AG08396 (cell line): ENCODE measurements around the gene POU3F3.

ENCODE experiments used
- DNase-seq: peaks from one replicate; pipeline ENCODE4 v3.0.0; 2012; ENCODE audit warnings: low spot score, mixed read lengths

Gene POU3F3

GRCh38 chr2:104875262-104875661 is 21.3 kb downstream of the POU3F3 start:
- DNase-seq: no peak

DNA sequence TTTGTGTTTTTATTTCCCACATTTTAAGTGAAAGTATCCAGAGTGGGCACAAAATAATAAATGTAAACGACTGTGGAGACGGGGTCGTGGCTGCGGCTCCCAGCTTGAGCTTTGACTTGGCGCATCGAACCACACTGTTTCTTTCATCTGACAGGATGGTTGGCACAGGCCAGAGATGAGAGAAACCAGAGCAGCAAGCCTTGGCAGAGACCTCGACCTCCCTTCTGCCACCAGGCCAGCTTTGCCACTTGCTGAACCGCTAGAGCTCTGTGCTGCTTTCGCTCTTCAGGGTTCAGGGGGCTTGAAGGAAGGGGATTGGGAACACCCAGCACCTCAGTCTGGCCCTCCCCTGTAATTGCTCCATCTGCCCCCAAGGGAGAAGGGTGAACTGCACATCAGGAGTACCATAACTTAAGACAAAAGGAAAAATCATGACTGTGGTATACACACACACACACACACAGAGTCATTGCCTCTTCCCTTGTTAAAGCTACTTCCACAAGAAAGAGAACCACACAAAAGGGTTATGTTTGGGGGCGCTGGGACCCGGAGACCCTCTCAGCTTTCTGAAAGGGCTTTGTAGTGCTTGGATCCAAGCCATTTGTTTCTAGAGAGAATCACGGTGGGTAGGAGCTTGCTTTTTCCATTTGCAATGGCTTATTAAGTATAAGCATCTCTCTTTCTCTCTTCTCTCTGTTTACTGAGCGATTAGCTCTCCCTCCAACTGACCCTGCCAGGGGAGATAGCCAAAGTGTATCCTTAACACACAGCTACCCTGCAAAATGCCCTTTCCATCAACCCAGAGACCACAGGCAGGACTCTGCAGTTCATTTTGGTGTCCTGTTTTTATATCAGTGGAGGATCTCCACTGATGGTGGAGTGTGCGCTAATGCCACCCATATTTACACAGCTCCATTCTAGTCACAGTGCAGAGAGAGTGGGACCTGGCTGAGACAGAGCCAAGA is 23.0 kb downstream of the POU3F3 start:
- DNase-seq: no peak

GRCh38 chr2:104878863-104879512 is 25.1 kb downstream of the POU3F3 start:
- DNase-seq: no peak

- DNase-seq: no peak
Observed at GRCh38 chr2:104880076-104880475, 26.2 kb downstream of the POU3F3 start.

- DNase-seq: no peak
Observed at GRCh38 chr2:104883357-104883756, 29.4 kb downstream of the POU3F3 start.

- no peak for DNase-seq
Observed at GRCh38 chr2:104885119-104885782, 31.3 kb downstream of the POU3F3 start.

GRCh38 chr2:104887676-104888075 is 33.8 kb downstream of the POU3F3 start:
- no peak for DNase-seq

- DNase-seq: no peak
Observed at GRCh38 chr2:104888489-104889258, 34.8 kb downstream of the POU3F3 start.

GRCh38 chr2:104889291-104889959 is 35.5 kb downstream of the POU3F3 start:
- DNase-seq: no peak

DNA sequence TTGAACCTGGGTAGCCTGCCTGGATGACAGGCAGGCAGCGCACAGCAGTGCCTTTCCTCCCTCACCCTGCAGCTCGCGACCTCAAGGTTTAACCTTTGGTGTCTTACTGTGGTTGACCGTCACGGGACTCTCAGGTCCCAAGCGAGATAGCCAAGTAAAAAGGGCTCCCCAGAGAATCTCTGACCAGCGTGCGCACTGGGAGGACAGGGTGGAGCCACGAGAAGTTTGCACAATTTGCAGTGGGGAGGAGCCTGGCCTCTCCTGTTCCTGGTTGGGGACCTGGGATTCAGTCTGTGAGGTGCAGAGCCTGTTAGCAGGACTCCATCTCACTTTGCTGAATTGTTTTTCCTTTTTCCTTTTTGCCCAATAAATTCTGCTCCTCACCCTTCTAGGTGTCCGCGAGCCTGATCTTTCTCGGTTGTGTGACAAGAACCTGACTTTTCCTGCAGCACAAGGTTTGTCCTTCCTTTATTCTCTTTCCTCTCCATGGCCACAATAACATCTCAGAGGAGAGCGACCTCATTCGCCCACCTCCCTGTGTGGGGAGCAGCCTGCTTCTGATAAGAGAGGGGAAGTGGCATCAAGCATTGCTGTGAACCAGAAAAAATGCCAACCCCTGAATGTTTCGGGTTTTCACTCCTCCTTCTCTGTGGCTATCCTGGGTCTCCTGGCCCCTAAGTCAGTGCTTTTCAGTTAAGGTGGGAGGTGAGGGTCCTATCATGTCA is 36.2 kb downstream of the POU3F3 start:
- DNase-seq: no peak

DNA sequence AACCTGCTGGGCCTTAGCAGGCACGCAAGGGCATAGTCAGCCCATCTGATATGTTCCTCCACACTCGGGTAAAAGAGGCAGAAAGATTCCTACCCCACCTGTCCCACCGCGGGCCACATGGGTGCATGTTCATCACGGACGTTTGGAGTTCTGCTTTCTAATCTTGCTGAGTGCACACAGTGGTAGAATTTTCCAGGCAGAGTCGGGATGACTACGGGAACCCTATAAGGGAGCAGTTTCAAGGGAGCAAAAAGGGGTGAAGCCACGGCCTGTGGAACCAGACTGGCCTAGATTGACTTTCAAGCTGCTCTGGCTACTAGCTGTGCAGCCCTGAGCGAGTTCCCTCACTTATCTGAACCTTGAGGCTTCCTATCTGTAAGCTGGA is 36.8 kb downstream of the POU3F3 start:
- DNase-seq: no peak

DNA sequence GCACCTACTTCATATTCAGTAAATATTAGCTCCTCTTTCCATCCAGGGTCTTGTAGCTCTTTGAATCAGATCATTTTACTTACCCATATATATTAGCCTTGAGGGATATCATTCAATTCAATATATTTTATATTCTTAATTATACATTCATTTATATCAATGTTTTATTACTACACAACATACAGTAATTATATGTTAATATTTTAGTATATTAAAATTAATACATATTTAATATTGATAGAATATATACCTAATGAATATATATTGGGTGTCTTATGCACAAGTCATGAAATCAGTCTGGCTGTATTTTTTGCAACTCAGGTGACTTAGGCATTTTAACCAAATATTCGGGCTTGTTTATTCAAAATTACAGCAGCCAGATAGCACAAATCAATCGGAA is 37.2 kb downstream of the POU3F3 start:
- no peak for DNase-seq

DNA sequence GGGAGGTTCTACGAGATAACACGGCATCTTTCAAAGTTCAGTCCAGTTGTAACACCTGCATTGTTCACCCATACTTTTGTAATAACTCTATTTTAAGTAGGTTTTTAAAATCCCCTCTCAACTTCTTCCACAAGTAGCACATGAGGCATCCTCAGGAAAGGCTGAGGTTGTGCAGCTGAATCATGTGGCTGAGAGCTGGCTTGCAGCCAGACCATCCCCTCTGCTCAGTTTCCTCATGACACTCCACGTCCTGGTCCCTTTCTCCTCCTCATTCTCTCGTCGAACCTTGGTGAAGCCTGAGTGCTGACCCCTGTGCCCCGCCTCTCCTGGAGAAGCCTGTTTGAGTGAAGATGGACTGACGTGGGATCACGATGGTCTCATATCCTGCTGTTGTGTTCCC is 42.5 kb downstream of the POU3F3 start:
- DNase-seq: no peak

GRCh38 chr2:104897515-104898184 is 43.7 kb downstream of the POU3F3 start:
- DNase-seq: no peak

- DNase-seq: no peak
Observed at GRCh38 chr2:104900608-104901007, 46.7 kb downstream of the POU3F3 start.

DNA sequence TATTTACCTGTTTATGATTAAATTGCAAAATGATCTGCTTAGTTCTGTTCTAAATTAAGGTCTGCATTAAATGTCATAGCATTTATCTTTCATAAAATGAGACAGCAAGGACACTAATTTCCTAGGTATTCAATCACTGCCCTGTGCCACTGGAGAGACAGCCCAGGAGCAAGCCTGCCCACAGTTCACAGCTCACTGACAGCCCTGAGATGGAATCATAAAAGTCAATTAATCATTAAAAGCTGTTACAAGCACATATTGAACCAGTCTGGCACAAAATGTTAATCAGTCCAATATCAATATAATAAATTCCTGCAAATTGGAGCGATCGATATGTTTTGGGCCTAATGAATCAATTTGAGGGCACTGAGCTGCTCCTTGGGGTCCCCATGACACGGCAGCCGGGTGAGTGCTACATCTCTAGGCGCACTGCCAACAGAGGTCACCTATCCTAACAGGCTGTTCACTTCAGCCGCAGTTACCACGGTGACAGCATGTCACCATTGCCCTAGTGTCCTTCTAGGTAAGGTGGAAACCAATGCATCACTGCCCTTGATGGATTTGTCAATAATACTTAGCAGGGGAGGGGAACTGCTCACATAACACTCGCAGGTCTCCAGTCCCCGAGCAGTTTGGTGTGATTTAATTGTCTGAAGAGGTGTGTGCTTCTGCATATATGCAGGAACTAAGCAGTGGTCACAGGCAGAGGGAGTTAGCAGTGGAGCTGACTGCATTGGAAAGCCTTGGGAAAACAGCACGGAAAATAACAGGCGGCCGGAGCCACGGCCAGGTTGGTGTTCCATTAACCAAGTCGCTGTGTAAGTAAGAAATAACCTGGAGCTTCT is 47.3 kb downstream of the POU3F3 start:
- DNase-seq: no peak

GRCh38 chr2:104902317-104902716 is 48.4 kb downstream of the POU3F3 start:
- no peak for DNase-seq
